SK-N-SH treated with all-trans-retinoic acid at 6 μM for 48 hours (cell line): ENCODE results near the gene MCM8.

Experiments used
- ARNTL ChIP-seq: fragments of 450-650 bp; formaldehyde crosslinking; IDR thresholded peaks from 2 replicates; pipeline ENCODE4 v1.5.0; 2020; ENCODE audit warnings: low read depth, mild to moderate bottlenecking, moderate library complexity, borderline replicate concordance
- ESRRG ChIP-seq: fragments of 250-450 bp; sonication (Bioruptor Pico); IDR thresholded peaks from 2 replicates; pipeline ENCODE4 v1.6.1; 2021; ENCODE audit warnings: mild to moderate bottlenecking
- TOX ChIP-seq: fragments of 250-450 bp; sonication (Bioruptor Pico); IDR thresholded peaks from 2 replicates; pipeline ENCODE4 v1.8.0; 2021; ENCODE audit warnings: mild to moderate bottlenecking, moderate library complexity, borderline replicate concordance
- ZNF565 ChIP-seq: fragments of 450-650 bp; formaldehyde crosslinking; conservative IDR thresholded peaks from 2 replicates; pipeline ENCODE4 v1.5.0; 2020; ENCODE audit warnings: low read depth, mild to moderate bottlenecking, moderate library complexity
- ZNF70 ChIP-seq: fragments of 450-650 bp; formaldehyde crosslinking; IDR thresholded peaks from 2 replicates; pipeline ENCODE4 v1.5.0; 2020; ENCODE audit warnings: mild to moderate bottlenecking, moderate library complexity
- TF ChIP-seq, protein P1 (sequence below): fragments of 250-450 bp; sonication (Bioruptor Pico); IDR thresholded peaks from 2 replicates; pipeline ENCODE4 v1.8.0; 2020; ENCODE audit warnings: mild to moderate bottlenecking, moderate library complexity, borderline replicate concordance
- TF ChIP-seq, protein P2 (sequence below): fragments of 250-450 bp; sonication (Bioruptor Pico); IDR thresholded peaks from 2 replicates; pipeline ENCODE4 v1.5.0; 2020; ENCODE audit warnings: mild to moderate bottlenecking, moderate library complexity

DNA sequence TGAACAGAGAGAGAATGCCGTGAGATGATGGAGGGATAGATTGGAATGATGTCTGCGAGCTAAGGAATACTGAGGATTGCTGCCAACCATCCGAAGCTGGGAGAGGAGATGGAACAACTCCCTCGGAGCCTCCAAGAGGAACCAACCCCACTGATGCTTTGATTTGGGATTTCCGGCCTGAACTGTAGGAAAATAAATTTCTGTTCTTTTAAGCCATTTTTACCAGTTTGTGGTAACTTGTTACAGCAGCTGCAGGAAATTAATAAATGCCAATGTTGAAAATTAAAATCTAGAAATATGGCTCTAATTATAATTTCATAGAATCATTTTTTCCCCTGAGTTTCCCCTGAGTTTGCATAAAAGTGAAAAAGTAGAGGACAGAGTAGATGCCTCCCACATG is 89.3 kb downstream of the MCM8 start:
- TF ChIP-seq, protein P1, sequence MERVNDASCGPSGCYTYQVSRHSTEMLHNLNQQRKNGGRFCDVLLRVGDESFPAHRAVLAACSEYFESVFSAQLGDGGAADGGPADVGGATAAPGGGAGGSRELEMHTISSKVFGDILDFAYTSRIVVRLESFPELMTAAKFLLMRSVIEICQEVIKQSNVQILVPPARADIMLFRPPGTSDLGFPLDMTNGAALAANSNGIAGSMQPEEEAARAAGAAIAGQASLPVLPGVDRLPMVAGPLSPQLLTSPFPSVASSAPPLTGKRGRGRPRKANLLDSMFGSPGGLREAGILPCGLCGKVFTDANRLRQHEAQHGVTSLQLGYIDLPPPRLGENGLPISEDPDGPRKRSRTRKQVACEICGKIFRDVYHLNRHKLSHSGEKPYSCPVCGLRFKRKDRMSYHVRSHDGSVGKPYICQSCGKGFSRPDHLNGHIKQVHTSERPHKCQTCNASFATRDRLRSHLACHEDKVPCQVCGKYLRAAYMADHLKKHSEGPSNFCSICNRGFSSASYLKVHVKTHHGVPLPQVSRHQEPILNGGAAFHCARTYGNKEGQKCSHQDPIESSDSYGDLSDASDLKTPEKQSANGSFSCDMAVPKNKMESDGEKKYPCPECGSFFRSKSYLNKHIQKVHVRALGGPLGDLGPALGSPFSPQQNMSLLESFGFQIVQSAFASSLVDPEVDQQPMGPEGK (CRISPR knock-in tag), result no peak
- no peak for TF ChIP-seq ARNTL (CRISPR knock-in tag)
- TF ChIP-seq, protein P2, sequence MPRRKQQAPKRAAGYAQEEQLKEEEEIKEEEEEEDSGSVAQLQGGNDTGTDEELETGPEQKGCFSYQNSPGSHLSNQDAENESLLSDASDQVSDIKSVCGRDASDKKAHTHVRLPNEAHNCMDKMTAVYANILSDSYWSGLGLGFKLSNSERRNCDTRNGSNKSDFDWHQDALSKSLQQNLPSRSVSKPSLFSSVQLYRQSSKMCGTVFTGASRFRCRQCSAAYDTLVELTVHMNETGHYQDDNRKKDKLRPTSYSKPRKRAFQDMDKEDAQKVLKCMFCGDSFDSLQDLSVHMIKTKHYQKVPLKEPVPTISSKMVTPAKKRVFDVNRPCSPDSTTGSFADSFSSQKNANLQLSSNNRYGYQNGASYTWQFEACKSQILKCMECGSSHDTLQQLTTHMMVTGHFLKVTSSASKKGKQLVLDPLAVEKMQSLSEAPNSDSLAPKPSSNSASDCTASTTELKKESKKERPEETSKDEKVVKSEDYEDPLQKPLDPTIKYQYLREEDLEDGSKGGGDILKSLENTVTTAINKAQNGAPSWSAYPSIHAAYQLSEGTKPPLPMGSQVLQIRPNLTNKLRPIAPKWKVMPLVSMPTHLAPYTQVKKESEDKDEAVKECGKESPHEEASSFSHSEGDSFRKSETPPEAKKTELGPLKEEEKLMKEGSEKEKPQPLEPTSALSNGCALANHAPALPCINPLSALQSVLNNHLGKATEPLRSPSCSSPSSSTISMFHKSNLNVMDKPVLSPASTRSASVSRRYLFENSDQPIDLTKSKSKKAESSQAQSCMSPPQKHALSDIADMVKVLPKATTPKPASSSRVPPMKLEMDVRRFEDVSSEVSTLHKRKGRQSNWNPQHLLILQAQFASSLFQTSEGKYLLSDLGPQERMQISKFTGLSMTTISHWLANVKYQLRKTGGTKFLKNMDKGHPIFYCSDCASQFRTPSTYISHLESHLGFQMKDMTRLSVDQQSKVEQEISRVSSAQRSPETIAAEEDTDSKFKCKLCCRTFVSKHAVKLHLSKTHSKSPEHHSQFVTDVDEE (CRISPR knock-in tag), result no peak
- TF ChIP-seq ZNF565 (CRISPR knock-in tag), result no peak
- TF ChIP-seq TOX (CRISPR knock-in tag), result no peak
- TF ChIP-seq ESRRG (CRISPR knock-in tag), result no peak
- TF ChIP-seq ZNF70 (CRISPR knock-in tag), result no peak
